Measurements from ENCODE around the gene ZP4. TPM values are rescaled to one million over a fixed set of nuclear protein-coding genes. Genes with fewer than 3 reads are reported as not detected.
A peak's percentile ranks its signal among the peaks of the same experiment; 100 is the strongest.

The ZP4 gene
- polyA plus RNA-seq, 4 donors, result not detected

GRCh38 chr1:237868817-237869600, 21.7 kb downstream of the ZP4 start:
- DNase-seq (peak; percentile 36 to 56), FAIRE-seq (no peak)
- Histone ChIP-seq H3K36me3 (ENCODE audit: control insufficient read depth in 3 of 3, insufficient read depth in 2 of 3, low read depth in 1 of 3, low read length in 3 of 3) (no peaks in the 10 kb centered on the region), H3K27me3 (ENCODE audit: control insufficient read depth in 3 of 3, insufficient read depth in 3 of 3, low read length in 3 of 3) (no peaks in the 10 kb centered on the region), H3K4me3 (ENCODE audit: low read depth in 1 of 3, low read length in 3 of 3) (no peak overlapping the region), H3K4me1 (ENCODE audit: control insufficient read depth in 3 of 3, insufficient read depth in 2 of 3, low read depth in 1 of 3, low read length in 2 of 3) (peaks cover 0 to 8% (median 2%) of the 10 kb centered on the region in 3 donors), H3K9me3 (ENCODE audit: control insufficient read depth in 2 of 2, insufficient read depth in 1 of 2, low read depth in 1 of 2, low read length in 1 of 2) (no peaks in the 10 kb centered on the region), H3K27ac (ENCODE audit: low read depth in 1 of 3, low read length in 2 of 3) (no peak overlapping the region)
- 29 to 53% (median 39%) methylated on average over 4 of the region's 4 CpGs for WGBS, 3 donors

GRCh38 chr1:237867380-237867888, 23.3 kb downstream of the ZP4 start:
- no peaks in the 10 kb centered on the region for H3K27me3 ChIP-seq (ENCODE audit: control insufficient read depth in 3 of 3, insufficient read depth in 3 of 3, low read length in 3 of 3)
- H3K27ac ChIP-seq (ENCODE audit: low read depth in 1 of 3, low read length in 2 of 3), result no peak overlapping the region
- 75 to 93% (median 88%) methylated on average over 1 of the region's 1 CpG for WGBS, 3 donors
- DNase-seq, result no peak
- no peaks in the 10 kb centered on the region for H3K9me3 ChIP-seq (ENCODE audit: control insufficient read depth in 2 of 2, insufficient read depth in 1 of 2, low read depth in 1 of 2, low read length in 1 of 2)
- H3K4me3 ChIP-seq (ENCODE audit: low read depth in 1 of 3, low read length in 3 of 3), result no peak overlapping the region
- peaks cover 0 to 8% (median 2%) of the 10 kb centered on the region in 3 donors for H3K4me1 ChIP-seq (ENCODE audit: control insufficient read depth in 3 of 3, insufficient read depth in 2 of 3, low read depth in 1 of 3, low read length in 2 of 3)
- no peaks in the 10 kb centered on the region for H3K36me3 ChIP-seq (ENCODE audit: control insufficient read depth in 3 of 3, insufficient read depth in 2 of 3, low read depth in 1 of 3, low read length in 3 of 3)
- FAIRE-seq, result no peak

GRCh38 chr1:237864338-237865244, 26.1 kb downstream of the ZP4 start:
- WGBS, 3 donors, result 12 to 16% (median 13%) methylated on average over 25 of the region's 25 CpGs
- DNase-seq (peak; percentile 67 to 86), FAIRE-seq (no peak)
- Histone ChIP-seq H3K4me3 (ENCODE audit: low read depth in 1 of 3, low read length in 3 of 3) (no peak overlapping the region), H3K27me3 (ENCODE audit: control insufficient read depth in 3 of 3, insufficient read depth in 3 of 3, low read length in 3 of 3) (no peaks in the 10 kb centered on the region), H3K27ac (ENCODE audit: low read depth in 1 of 3, low read length in 2 of 3) (no peak overlapping the region), H3K9me3 (ENCODE audit: control insufficient read depth in 2 of 2, insufficient read depth in 1 of 2, low read depth in 1 of 2, low read length in 1 of 2) (no peaks in the 10 kb centered on the region), H3K36me3 (ENCODE audit: control insufficient read depth in 3 of 3, insufficient read depth in 2 of 3, low read depth in 1 of 3, low read length in 3 of 3) (no peaks in the 10 kb centered on the region), H3K4me1 (ENCODE audit: control insufficient read depth in 3 of 3, insufficient read depth in 2 of 3, low read depth in 1 of 3, low read length in 2 of 3) (peaks cover 0 to 8% (median 2%) of the 10 kb centered on the region in 3 donors)

GRCh38 chr1:237863234-237863633, 27.5 kb downstream of the ZP4 start:
- FAIRE-seq, result no peak
- H3K27ac ChIP-seq (ENCODE audit: low read depth in 1 of 3, low read length in 2 of 3), result no peak overlapping the region
- DNase-seq, result no peak
- 63 to 86% (median 79%) methylated on average over 2 of the region's 2 CpGs for WGBS, 3 donors
- no peak overlapping the region for H3K4me3 ChIP-seq (ENCODE audit: low read depth in 1 of 3, low read length in 3 of 3)
- no peaks in the 10 kb centered on the region for H3K27me3 ChIP-seq (ENCODE audit: control insufficient read depth in 3 of 3, insufficient read depth in 3 of 3, low read length in 3 of 3)
- H3K36me3 ChIP-seq (ENCODE audit: control insufficient read depth in 3 of 3, insufficient read depth in 2 of 3, low read depth in 1 of 3, low read length in 3 of 3), result no peaks in the 10 kb centered on the region
- H3K9me3 ChIP-seq (ENCODE audit: control insufficient read depth in 2 of 2, insufficient read depth in 1 of 2, low read depth in 1 of 2, low read length in 1 of 2), result no peaks in the 10 kb centered on the region
- peaks cover 0 to 4% (median 2%) of the 10 kb centered on the region in 3 donors for H3K4me1 ChIP-seq (ENCODE audit: control insufficient read depth in 3 of 3, insufficient read depth in 2 of 3, low read depth in 1 of 3, low read length in 2 of 3)

GRCh38 chr1:237861944-237862343, 28.8 kb downstream of the ZP4 start:
- H3K27ac ChIP-seq (ENCODE audit: low read depth in 1 of 3, low read length in 2 of 3), result no peak overlapping the region
- FAIRE-seq, result no peak

GRCh38 chr1:237858992-237859391, 31.7 kb downstream of the ZP4 start:
- no peaks in the 10 kb centered on the region for H3K4me1 ChIP-seq (ENCODE audit: control insufficient read depth in 3 of 3, insufficient read depth in 2 of 3, low read depth in 1 of 3, low read length in 2 of 3)
- H3K27ac ChIP-seq (ENCODE audit: low read depth in 1 of 3, low read length in 2 of 3), result no peak overlapping the region
- H3K27me3 ChIP-seq (ENCODE audit: control insufficient read depth in 3 of 3, insufficient read depth in 3 of 3, low read length in 3 of 3), result no peaks in the 10 kb centered on the region
- FAIRE-seq (no peak), DNase-seq (no peak)
- H3K4me3 ChIP-seq (ENCODE audit: low read depth in 1 of 3, low read length in 3 of 3), result no peak overlapping the region
- H3K36me3 ChIP-seq (ENCODE audit: control insufficient read depth in 3 of 3, insufficient read depth in 2 of 3, low read depth in 1 of 3, low read length in 3 of 3), result no peaks in the 10 kb centered on the region
- H3K9me3 ChIP-seq (ENCODE audit: control insufficient read depth in 2 of 2, insufficient read depth in 1 of 2, low read depth in 1 of 2, low read length in 1 of 2), result no peaks in the 10 kb centered on the region
- WGBS, 3 donors, result 46 to 63% (median 50%) methylated on average over 4 of the region's 4 CpGs

More at GRCh38 chr1:237861944-237862343, 28.8 kb downstream of the ZP4 start:
- Histone ChIP-seq H3K27me3 (ENCODE audit: control insufficient read depth in 3 of 3, insufficient read depth in 3 of 3, low read length in 3 of 3) (no peaks in the 10 kb centered on the region), H3K4me3 (ENCODE audit: low read depth in 1 of 3, low read length in 3 of 3) (no peak overlapping the region), H3K9me3 (ENCODE audit: control insufficient read depth in 2 of 2, insufficient read depth in 1 of 2, low read depth in 1 of 2, low read length in 1 of 2) (no peaks in the 10 kb centered on the region), H3K36me3 (ENCODE audit: control insufficient read depth in 3 of 3, insufficient read depth in 2 of 3, low read depth in 1 of 3, low read length in 3 of 3) (no peaks in the 10 kb centered on the region), H3K4me1 (ENCODE audit: control insufficient read depth in 3 of 3, insufficient read depth in 2 of 3, low read depth in 1 of 3, low read length in 2 of 3) (peaks cover 0 to 4% (median 2%) of the 10 kb centered on the region in 3 donors)
- no peak for DNase-seq
- 75 to 81% (median 81%) methylated on average over 8 of the region's 8 CpGs for WGBS, 3 donors

- Histone ChIP-seq H3K9me3 (ENCODE audit: control insufficient read depth in 2 of 2, insufficient read depth in 1 of 2, low read depth in 1 of 2, low read length in 1 of 2) (no peaks in the 10 kb centered on the region), H3K4me3 (ENCODE audit: low read depth in 1 of 3, low read length in 3 of 3) (no peak overlapping the region), H3K27ac (ENCODE audit: low read depth in 1 of 3, low read length in 2 of 3) (no peak overlapping the region), H3K36me3 (ENCODE audit: control insufficient read depth in 3 of 3, insufficient read depth in 2 of 3, low read depth in 1 of 3, low read length in 3 of 3) (no peaks in the 10 kb centered on the region), H3K27me3 (ENCODE audit: control insufficient read depth in 3 of 3, insufficient read depth in 3 of 3, low read length in 3 of 3) (no peaks in the 10 kb centered on the region), H3K4me1 (ENCODE audit: control insufficient read depth in 3 of 3, insufficient read depth in 2 of 3, low read depth in 1 of 3, low read length in 2 of 3) (no peaks in the 10 kb centered on the region)
- WGBS, 3 donors, result 82 to 95% (median 83%) methylated on average over 7 of the region's 7 CpGs
- DNase-seq (no peak), FAIRE-seq (no peak)
Measured at GRCh38 chr1:237857455-237857854, 33.3 kb downstream of the ZP4 start.

- no peak for FAIRE-seq
Measured at GRCh38 chr1:237852342-237852741, 38.4 kb downstream of the ZP4 start.

More at GRCh38 chr1:237852342-237852741, 38.4 kb downstream of the ZP4 start:
- H3K36me3 ChIP-seq (ENCODE audit: control insufficient read depth in 3 of 3, insufficient read depth in 2 of 3, low read depth in 1 of 3, low read length in 3 of 3), result no peaks in the 10 kb centered on the region
- no peaks in the 10 kb centered on the region for H3K4me1 ChIP-seq (ENCODE audit: control insufficient read depth in 3 of 3, insufficient read depth in 2 of 3, low read depth in 1 of 3, low read length in 2 of 3)
- 39 to 59% (median 56%) methylated on average over 3 of the region's 3 CpGs for WGBS, 3 donors
- no peaks in the 10 kb centered on the region for H3K9me3 ChIP-seq (ENCODE audit: control insufficient read depth in 2 of 2, insufficient read depth in 1 of 2, low read depth in 1 of 2, low read length in 1 of 2)
- H3K27me3 ChIP-seq (ENCODE audit: control insufficient read depth in 3 of 3, insufficient read depth in 3 of 3, low read length in 3 of 3), result no peaks in the 10 kb centered on the region
- no peak overlapping the region for H3K4me3 ChIP-seq (ENCODE audit: low read depth in 1 of 3, low read length in 3 of 3)
- H3K27ac ChIP-seq (ENCODE audit: low read depth in 1 of 3, low read length in 2 of 3), result no peak overlapping the region
- DNase-seq, result no peak

All from small intestine (tissue), 7 donors.